ENCODE measurements around the gene TMEM209.

Gene TMEM209

GRCh38 chr7:130224210-130224609 lies 19.0 kb upstream of the TMEM209 start:
- in situ Hi-C loops (cut with HindIII; ENCODE audit: low sequenced_read_pairs), result no loop called here
- TF ChIP-seq CTCF (IDR thresholded peaks at IDR 0.05; ENCODE audit: low read depth, low read length), result no peak
- DNase-seq (ENCODE audit: low read depth, low spot score), result no peak
- H3K4me3 ChIP-seq (ENCODE audit: low read depth, low read length), result no peak overlapping the region

DNA sequence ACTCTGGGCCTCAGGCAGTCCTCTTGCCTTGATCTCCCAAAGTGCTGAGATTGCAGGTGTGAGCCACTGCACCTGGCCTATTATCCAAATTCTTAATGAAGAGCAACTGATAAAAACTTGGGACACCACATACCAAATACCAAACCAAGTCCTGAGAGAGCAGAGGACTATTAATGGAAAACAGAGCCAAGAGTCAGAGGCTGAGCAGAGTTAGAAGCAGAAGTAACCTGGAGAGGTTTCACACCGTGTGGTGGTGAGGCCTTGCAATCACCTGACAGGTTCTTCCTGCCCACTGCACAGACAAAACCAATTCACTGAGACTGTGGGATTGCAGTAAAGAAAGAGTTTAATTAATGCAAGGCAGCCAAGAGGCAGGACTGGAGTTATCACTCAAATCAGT lies 18.4 kb upstream of the TMEM209 start:
- in situ Hi-C loops (cut with HindIII; ENCODE audit: low sequenced_read_pairs), result no loop called here
- DNase-seq (ENCODE audit: low read depth, low spot score), result no peak
- no peak for TF ChIP-seq CTCF (IDR thresholded peaks at IDR 0.05; ENCODE audit: low read depth, low read length)
- H3K4me3 ChIP-seq (ENCODE audit: low read depth, low read length), result no peak overlapping the region

- H3K4me3 ChIP-seq (ENCODE audit: low read depth, low read length), result no peak overlapping the region
- no peak for DNase-seq (ENCODE audit: low read depth, low spot score)
- no peak for TF ChIP-seq CTCF (IDR thresholded peaks at IDR 0.05; ENCODE audit: low read depth, low read length)
- in situ Hi-C loops (cut with HindIII; ENCODE audit: low sequenced_read_pairs), result no loop called here
Observed at GRCh38 chr7:130221746-130222145, 16.5 kb upstream of the TMEM209 start.

- no peak for TF ChIP-seq CTCF (IDR thresholded peaks at IDR 0.05; ENCODE audit: low read depth, low read length)
- in situ Hi-C loops (cut with HindIII; ENCODE audit: low sequenced_read_pairs), result no loop called here
- H3K4me3 ChIP-seq (ENCODE audit: low read depth, low read length), result no peak overlapping the region
- DNase-seq (ENCODE audit: low read depth, low spot score), result no peak
Observed at GRCh38 chr7:130219871-130220270, 14.7 kb upstream of the TMEM209 start.

GRCh38 chr7:130218806-130219620 lies 13.8 kb upstream of the TMEM209 start:
- TF ChIP-seq CTCF (IDR thresholded peaks at IDR 0.05; ENCODE audit: low read depth, low read length), result no peak
- in situ Hi-C loops (cut with HindIII; ENCODE audit: low sequenced_read_pairs), result no loop called here
- DNase-seq (ENCODE audit: low read depth, low spot score), result no peak
- no peak overlapping the region for H3K4me3 ChIP-seq (ENCODE audit: low read depth, low read length)

- DNase-seq (ENCODE audit: low read depth, low spot score), result no peak
- in situ Hi-C loops (cut with HindIII; ENCODE audit: low sequenced_read_pairs), result no loop called here
Observed at GRCh38 chr7:130216750-130217149, 11.5 kb upstream of the TMEM209 start.

More at GRCh38 chr7:130216750-130217149, 11.5 kb upstream of the TMEM209 start:
- H3K4me3 ChIP-seq (ENCODE audit: low read depth, low read length), result no peak overlapping the region
- TF ChIP-seq CTCF (IDR thresholded peaks at IDR 0.05; ENCODE audit: low read depth, low read length), result no peak

All from astrocyte of the spinal cord (primary cell).